Muscle layer of colon (tissue), 2 donors: ENCODE results near the gene HSPB6.

Experiments used
- H3K27ac ChIP-seq: one replicate; pipeline ENCODE4 v1.7.0; 2013; ENCODE audit warnings: low read depth, mild to moderate bottlenecking, low read length, moderate library complexity
- H3K27me3 ChIP-seq, 2 donors: one replicate each; pipeline ENCODE4 v1.7.0; 2013; ENCODE audit warnings: low read length in 2 of 2, mild to moderate bottlenecking in 2 of 2; ENCODE audit not compliant: insufficient read depth in 2 of 2, control insufficient read depth in 1 of 2
- H3K36me3 ChIP-seq: one replicate; pipeline ENCODE4 v1.7.0; 2013; ENCODE audit warnings: mild to moderate bottlenecking, low read length; ENCODE audit not compliant: insufficient read depth
- H3K4me1 ChIP-seq: one replicate; pipeline ENCODE4 v1.7.0; 2013; ENCODE audit warnings: mild to moderate bottlenecking, low read length; ENCODE audit not compliant: insufficient read depth
- H3K4me3 ChIP-seq, 2 donors: one replicate each; pipeline ENCODE4 v1.7.0; 2013; ENCODE audit warnings: low read length in 2 of 2, low read depth in 1 of 2, mild to moderate bottlenecking in 1 of 2, moderate library complexity in 1 of 2
- H3K9ac ChIP-seq: one replicate; pipeline ENCODE4 v1.7.0; 2013; ENCODE audit warnings: low read length
- H3K9me3 ChIP-seq: one replicate; pipeline ENCODE4 v1.7.0; 2013; ENCODE audit warnings: mild to moderate bottlenecking, low read length
- donor health status: abdominal sarcoma.
- donor health status: Adenocarcinoma of cecum.

The HSPB6 gene

DNA sequence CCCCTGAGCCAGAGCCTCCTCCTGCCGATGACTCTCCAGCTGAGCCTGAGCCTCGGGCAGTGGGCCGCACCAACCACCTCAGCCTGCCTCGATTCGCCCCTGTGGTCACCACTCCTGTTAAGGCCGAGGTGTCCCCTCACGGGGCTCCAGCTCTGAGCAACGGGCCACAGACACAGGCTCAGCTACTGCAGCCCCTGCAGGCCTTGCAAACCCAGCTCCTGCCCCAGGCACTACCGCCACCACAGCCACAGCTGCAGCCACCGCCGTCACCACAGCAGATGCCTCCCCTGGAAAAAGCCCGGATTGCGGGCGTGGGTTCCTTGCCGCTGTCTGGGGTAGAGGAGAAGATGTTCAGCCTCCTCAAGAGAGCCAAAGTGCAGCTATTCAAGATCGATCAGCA lies 35.5 kb downstream of the HSPB6 start:
- no peak overlapping the region for H3K4me3 ChIP-seq
- H3K9me3 ChIP-seq, result no peaks in the 10 kb centered on the region
- peaks cover 11% of the 10 kb centered on the region for H3K4me1 ChIP-seq
- no peak overlapping the region for H3K9ac ChIP-seq
- no peaks in the 10 kb centered on the region for H3K27me3 ChIP-seq
- H3K36me3 ChIP-seq, result peaks cover 58% of the 10 kb centered on the region
- H3K27ac ChIP-seq, result no peak overlapping the region

DNA sequence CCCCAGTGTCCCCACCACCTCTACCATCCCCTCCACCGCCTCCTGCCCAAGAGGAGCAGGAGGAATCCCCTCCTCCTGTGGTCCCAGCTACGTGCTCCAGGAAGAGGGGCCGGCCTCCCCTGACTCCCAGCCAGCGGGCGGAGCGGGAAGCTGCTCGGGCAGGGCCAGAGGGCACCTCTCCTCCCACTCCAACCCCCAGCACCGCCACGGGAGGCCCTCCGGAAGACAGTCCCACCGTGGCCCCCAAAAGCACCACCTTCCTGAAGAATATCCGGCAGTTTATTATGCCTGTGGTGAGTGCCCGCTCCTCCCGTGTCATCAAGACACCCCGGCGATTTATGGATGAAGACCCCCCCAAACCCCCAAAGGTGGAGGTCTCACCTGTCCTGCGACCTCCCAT lies 36.2 kb downstream of the HSPB6 start:
- Histone ChIP-seq H3K27me3 (no peaks in the 10 kb centered on the region), H3K27ac (no peak overlapping the region), H3K36me3 (peaks cover 51% of the 10 kb centered on the region), H3K9me3 (no peaks in the 10 kb centered on the region), H3K9ac (no peak overlapping the region), H3K4me1 (peaks cover 18% of the 10 kb centered on the region), H3K4me3 (no peak overlapping the region)

DNA sequence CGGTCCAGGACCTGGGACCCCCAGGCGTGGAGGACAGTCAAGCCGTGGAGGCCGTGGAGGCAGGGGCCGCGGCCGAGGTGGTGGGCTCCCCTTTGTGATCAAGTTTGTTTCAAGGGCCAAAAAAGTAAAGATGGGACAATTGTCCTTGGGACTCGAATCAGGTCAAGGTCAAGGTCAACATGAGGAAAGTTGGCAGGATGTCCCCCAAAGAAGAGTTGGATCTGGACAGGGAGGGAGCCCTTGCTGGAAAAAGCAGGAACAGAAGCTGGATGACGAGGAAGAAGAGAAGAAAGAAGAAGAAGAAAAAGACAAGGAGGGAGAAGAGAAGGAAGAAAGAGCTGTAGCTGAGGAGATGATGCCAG lies 36.7 kb downstream of the HSPB6 start:
- peaks cover 46% of the 10 kb centered on the region for H3K36me3 ChIP-seq
- no peak overlapping the region for H3K27ac ChIP-seq
- H3K27me3 ChIP-seq, result no peaks in the 10 kb centered on the region
- H3K9me3 ChIP-seq, result no peaks in the 10 kb centered on the region
- no peak overlapping the region for H3K4me3 ChIP-seq
- H3K4me1 ChIP-seq, result peaks cover 21% of the 10 kb centered on the region
- H3K9ac ChIP-seq, result no peak overlapping the region

DNA sequence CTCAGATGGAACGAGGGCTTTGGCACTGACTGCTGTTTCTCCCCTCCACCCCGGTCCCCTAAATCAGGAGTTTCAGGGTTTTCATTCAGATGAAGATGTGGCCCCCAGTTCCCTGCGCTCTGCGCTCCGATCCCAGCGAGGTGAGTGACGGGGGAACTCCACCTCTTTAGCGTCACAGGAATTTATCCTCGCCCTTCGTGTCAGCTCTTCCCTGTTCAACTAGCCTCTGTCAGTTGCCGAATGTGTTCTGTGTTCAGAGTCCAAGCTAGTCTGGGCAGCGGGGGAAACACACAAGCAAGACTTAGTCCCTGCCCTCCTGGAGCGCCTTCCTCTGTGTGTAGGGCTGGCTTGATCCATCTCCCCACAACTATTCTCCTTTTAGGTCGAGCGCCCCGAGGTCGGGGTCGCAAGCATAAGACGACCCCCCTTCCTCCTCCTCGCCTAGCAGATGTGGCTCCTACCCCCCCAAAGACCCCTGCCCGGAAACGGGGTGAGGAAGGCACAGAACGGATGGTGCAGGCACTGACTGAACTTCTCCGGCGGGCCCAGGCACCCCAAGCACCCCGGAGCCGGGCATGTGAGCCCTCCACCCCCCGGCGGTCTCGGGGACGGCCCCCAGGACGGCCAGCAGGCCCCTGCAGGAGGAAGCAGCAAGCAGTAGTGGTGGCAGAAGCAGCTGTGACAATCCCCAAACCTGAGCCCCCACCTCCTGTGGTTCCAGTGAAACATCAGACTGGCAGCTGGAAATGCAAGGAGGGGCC lies 37.2 kb downstream of the HSPB6 start:
- H3K4me1 ChIP-seq, result peaks cover 21% of the 10 kb centered on the region
- H3K27me3 ChIP-seq, result no peaks in the 10 kb centered on the region
- no peak overlapping the region for H3K9ac ChIP-seq
- no peaks in the 10 kb centered on the region for H3K9me3 ChIP-seq
- peak overlapping the region in 1 of 2 donors; percentile 81 for H3K4me3 ChIP-seq
- peak overlapping the region; percentile 20 for H3K27ac ChIP-seq
- H3K36me3 ChIP-seq, result peaks cover 40% of the 10 kb centered on the region

DNA sequence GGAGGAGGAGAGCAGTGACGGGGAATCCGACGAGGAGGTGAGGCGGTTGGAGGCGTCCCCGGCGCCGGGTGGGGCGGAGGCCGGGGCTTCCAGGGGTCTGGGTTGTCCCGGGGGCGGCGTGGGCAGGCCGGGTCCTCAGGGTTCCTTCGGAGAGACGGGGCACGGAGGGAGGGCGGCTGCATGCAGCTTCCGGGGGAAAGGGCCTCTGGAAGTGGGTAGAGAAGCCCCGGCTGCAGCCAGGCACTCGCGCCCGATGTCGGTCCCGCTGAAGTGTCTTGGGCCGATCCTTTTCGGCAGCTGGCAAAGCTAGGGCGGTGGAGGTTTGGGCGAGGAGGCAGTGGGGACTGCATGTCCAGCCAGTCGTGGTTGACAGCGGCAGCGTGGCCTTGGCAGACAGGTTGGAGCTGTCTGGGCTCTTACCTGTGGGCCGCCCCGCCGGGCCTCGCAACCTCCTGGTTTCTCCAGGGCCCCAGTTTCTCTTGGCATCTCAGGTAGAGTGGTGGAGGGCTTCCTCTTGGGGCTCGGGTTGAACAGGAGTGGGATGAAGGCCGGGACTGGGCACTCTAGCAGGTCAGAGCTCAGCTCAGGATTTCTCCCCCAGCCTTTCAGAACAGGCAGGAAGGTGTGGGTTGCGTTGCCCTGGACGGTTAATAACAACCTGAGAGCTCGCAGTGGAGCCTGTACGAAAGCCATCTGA lies 38.3 kb downstream of the HSPB6 start:
- Histone ChIP-seq H3K4me3 (peak overlapping the region; percentile 81 to 89), H3K27ac (peak overlapping the region; percentile 84), H3K27me3 (no peaks in the 10 kb centered on the region), H3K9ac (peak overlapping the region; percentile 68), H3K4me1 (peaks cover 21% of the 10 kb centered on the region), H3K36me3 (peaks cover 30% of the 10 kb centered on the region), H3K9me3 (no peaks in the 10 kb centered on the region)

DNA sequence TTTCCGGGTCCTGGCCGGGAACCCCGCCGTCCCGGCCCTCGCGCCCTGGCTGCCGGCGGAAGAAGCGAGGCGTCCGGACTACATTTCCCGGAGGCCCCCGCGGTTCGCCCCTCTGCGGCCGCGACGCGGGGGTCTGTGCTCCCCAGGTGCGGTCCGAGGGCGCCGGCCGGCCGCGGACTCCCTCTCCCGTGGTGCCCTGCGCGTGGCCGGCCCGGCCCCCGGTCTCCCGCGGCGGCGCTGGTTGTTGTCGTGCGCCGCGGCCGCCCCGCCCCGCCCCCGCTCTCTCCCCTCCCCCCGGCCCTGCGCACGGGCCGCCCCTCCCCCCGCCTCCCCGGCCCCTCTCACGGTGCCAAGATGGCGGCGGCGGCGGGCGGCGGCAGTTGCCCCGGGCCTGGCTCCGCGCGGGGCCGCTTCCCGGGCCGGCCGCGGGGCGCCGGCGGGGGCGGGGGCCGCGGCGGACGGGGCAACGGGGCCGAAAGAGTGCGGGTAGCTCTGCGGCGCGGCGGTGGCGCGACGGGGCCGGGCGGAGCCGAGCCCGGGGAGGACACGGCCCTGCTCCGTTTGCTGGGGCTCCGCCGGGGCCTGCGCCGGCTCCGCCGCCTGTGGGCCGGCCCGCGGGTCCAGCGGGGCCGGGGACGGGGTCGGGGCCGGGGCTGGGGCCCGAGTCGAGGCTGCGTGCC lies 39.0 kb downstream of the HSPB6 start, which contains the start of gene KMT2B:
TSS of gene KMT2B (plus strand) at position 339 of the 680 bp plus-strand sequence. CDS start at position 355, 16 bp downstream.
- H3K9ac ChIP-seq, result peak within 1 kb of the TSS; percentile 68
- H3K9me3 ChIP-seq, result no peaks in the 10 kb centered on the region
- no peaks in the 10 kb centered on the region for H3K27me3 ChIP-seq
- peak within 1 kb of the TSS; percentile 81 to 92 for H3K4me3 ChIP-seq
- H3K36me3 ChIP-seq, result peaks cover 23% of the 10 kb centered on the region
- H3K27ac ChIP-seq, result peak within 1 kb of the TSS; percentile 90
- peaks cover 21% of the 10 kb centered on the region for H3K4me1 ChIP-seq

DNA sequence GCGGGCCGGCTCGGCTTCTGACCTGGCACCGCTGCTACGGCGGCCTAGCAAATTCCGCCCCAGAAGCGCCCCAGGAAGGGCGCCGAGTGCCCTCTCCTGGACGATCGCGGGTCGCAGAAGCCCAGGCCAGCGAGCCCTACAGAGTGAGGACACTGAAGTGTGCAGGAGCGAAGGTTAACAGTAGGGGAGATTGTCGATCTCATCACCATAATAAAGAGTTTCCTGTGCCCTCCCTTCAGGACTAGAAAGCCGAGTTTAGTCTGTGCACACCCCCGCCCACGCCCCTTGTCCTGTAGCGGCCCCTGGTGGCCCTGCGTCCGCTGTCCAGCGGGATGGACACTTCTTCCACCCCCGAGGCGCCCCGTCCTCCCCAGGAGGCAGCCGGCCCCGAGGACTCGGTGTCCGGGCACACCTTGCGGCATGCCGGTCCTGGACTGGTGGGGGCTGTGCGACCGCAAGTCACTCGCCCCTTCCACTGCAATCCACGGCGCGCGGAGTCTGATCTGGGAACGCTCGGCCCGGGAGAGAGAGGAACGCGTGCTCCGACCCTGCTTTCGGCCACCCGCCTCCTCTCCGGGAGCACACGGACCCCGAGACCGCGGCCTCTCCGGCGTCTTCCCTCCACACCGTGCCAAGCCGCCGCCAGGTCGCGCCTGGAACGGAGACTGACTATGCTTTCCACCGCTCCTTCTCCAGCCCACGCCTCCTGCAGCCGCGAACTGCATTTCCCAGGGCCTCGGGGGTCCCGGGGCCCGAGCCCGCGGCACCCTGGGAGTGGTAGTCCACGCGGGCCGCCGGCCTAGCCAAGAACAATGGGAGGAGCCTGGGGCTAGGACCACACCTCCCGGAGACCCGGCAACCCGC lies 39.8 kb downstream of the HSPB6 start:
- Histone ChIP-seq H3K27ac (peak overlapping the region; percentile 90), H3K9ac (peak overlapping the region; percentile 61), H3K27me3 (no peaks in the 10 kb centered on the region), H3K4me1 (peaks cover 21% of the 10 kb centered on the region), H3K9me3 (no peaks in the 10 kb centered on the region), H3K4me3 (peak overlapping the region; percentile 77 to 92), H3K36me3 (peaks cover 15% of the 10 kb centered on the region)

DNA sequence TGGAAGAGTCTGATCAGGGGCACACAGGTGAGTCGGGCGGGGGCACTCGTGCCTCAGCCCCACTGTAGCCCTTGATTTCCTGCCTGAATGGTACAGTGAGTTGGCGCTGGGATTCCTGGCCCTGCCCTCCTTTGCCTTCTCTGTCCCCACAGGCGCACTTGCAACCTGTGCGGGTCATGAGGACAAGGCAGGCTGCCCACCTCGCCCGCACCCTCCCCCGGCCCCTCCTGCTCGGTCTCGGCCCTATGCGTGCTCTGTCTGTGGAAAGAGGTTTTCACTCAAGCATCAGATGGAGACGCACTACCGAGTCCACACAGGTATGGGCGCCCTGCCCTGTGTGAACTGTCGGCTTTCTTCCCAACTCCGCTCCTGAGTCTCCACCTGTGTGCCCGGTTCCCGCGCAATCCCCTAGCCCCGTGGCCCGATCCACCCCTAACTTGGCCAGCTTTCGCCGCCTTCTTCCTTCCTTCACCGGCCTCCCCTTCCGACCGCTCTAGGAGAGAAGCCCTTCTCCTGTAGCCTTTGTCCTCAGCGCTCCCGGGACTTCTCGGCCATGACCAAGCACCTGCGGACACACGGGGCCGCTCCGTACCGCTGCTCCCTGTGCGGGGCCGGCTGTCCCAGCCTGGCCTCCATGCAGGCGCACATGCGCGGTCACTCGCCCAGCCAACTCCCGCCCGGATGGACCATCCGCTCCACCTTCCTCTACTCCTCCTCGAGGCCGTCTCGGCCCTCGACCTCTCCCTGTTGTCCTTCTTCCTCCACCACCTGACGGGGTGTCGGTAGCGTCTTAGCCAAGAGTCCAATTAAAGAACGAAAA lies 40.6 kb downstream of the HSPB6 start:
- H3K36me3 ChIP-seq, result peaks cover 8% of the 10 kb centered on the region
- no peaks in the 10 kb centered on the region for H3K9me3 ChIP-seq
- H3K27ac ChIP-seq, result peak overlapping the region; percentile 90
- H3K9ac ChIP-seq, result peak overlapping the region; percentile 61
- peak overlapping the region; percentile 77 to 92 for H3K4me3 ChIP-seq
- H3K27me3 ChIP-seq, result no peaks in the 10 kb centered on the region
- peaks cover 21% of the 10 kb centered on the region for H3K4me1 ChIP-seq

DNA sequence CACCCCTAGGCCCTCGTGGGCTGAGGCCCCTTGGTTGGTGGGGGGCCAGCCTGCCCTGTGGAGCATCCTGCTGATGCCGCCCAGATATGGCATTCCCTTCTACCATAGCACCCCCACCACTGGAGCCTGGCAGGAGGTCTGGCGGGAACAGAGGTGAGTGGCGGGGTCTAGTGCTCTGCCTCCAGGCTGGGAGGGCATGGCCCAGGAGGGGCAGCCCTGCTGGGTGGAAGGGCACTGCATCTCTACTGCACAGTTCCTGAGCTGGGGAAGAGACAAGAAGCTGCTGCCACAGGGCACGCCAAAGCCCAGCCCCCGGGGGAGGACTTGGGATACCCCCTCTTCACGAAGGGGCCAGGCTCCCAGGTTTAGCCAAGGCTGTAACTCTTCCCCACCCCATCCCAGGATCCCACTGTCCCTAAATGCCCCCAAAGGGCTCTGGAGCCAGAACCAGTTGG lies 41.4 kb downstream of the HSPB6 start:
- H3K9ac ChIP-seq, result peak overlapping the region; percentile 61

DNA sequence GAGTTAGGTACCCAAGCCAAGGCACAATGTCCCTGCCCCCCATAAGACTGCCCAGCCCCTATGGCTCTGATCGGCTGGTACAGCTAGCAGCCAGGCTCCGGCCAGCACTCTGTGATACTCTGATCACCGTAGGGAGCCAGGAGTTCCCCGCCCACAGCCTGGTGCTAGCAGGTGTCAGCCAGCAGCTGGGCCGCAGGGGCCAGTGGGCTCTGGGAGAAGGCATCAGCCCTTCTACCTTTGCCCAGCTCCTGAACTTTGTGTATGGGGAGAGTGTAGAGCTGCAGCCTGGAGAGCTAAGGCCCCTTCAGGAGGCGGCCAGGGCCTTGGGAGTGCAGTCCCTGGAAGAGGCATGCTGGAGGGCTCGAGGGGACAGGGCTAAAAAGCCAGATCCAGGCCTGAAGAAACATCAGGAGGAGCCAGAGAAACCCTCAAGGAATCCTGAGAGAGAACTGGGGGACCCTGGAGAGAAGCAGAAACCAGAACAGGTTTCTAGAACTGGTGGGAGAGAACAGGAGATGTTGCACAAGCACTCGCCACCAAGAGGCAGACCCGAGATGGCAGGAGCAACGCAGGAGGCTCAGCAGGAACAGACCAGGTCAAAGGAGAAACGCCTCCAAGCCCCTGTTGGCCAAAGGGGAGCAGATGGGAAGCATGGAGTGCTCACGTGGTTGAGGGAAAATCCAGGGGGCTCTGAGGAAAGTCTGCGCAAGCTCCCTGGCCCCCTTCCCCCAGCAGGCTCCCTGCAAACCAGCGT lies 42.1 kb downstream of the HSPB6 start:
- Histone ChIP-seq H3K27me3 (no peaks in the 10 kb centered on the region), H3K4me3 (no peak overlapping the region), H3K36me3 (peaks cover 2% of the 10 kb centered on the region), H3K4me1 (peaks cover 21% of the 10 kb centered on the region), H3K9ac (no peak overlapping the region), H3K9me3 (no peaks in the 10 kb centered on the region), H3K27ac (no peak overlapping the region)

More for the DNA sequence above, 41.4 kb downstream of the HSPB6 start:
- Histone ChIP-seq H3K36me3 (peaks cover 8% of the 10 kb centered on the region), H3K9me3 (no peaks in the 10 kb centered on the region), H3K27ac (peak overlapping the region; percentile 90), H3K4me3 (peak overlapping the region in 1 of 2 donors; percentile 77), H3K27me3 (no peaks in the 10 kb centered on the region), H3K4me1 (peaks cover 21% of the 10 kb centered on the region)
